Ureter (tissue), 1 donor: Measurements from ENCODE around the gene MDM2. TPM values are rescaled to one million over a fixed set of nuclear protein-coding genes. Genes with fewer than 3 reads are reported as not detected.
A peak's percentile ranks its signal among the peaks of the same experiment; 100 is the strongest.

Experiments
- DNase-seq: peaks from one replicate; pipeline ENCODE4 v3.0.0-alpha.2; 2020; ENCODE audit warnings: low spot score
- total RNA-seq: library from RNA; stranded (reverse); gene quantifications from one replicate; pipeline ENCODE4 v1.2.4, GENCODE V29; 2023
- donor health status: DM: yes; HTN: yes; CAD: no.

MDM2 gene
- total RNA-seq, 1 donor from 2014 or later = 140 TPM

DNA sequence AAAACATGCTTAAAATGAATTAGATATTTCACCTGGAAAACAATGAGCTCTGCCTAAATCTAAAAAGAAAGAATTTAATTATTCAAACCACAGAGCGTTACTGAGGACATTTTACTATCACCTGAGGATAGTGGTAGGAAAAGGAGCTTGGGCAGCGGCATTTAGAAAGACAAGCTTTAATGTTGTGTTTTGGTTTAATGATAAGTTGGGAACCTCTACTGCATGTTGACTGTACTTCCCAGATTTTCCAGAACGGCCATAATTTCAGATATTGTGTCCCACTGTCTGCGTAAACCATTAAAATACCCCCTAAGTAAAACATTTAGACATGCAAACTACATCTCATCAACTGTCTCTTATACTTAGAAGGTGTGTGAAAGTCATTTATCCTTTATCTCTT is 69.6 kb downstream of the MDM2 start:
- DNase-seq = no peak

DNA sequence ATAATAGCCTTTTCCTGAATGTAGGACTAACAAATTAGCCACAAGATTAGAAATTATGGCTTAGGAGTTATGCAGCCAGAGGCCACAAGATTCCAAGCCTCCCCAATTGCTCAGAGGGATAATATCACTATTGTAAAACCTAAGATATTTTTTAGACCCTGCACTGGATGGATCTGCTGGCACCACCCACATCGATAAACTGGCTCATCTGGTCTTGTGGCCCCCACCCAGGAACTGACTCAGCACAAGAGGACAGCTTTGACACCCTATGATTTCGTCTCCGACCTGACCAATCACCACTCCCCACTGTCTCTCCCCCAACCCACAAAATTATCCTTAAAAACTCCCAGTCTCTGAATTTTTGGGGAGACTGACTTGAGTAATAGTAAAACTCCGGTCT is 70.3 kb downstream of the MDM2 start:
- DNase-seq = no peak

DNA sequence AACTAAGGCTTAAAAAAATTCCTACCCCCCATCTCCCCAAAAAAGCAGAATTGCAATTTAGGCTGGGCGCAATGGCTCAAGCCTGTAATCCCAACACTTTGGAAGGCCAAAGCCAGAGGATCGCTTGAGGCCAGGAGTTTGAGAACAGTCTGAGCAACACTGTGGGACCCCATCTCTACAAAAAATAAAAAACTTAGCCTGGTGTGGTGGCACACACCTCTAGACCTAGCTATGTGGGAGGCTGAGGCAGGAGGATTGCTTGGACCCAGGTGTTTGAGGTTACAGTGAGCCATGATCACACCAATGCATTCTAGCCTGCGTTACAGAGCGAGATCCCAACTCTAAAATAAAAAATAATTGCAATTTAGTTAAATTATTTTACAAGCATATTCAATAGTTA is 70.9 kb downstream of the MDM2 start:
- no peak for DNase-seq

DNA sequence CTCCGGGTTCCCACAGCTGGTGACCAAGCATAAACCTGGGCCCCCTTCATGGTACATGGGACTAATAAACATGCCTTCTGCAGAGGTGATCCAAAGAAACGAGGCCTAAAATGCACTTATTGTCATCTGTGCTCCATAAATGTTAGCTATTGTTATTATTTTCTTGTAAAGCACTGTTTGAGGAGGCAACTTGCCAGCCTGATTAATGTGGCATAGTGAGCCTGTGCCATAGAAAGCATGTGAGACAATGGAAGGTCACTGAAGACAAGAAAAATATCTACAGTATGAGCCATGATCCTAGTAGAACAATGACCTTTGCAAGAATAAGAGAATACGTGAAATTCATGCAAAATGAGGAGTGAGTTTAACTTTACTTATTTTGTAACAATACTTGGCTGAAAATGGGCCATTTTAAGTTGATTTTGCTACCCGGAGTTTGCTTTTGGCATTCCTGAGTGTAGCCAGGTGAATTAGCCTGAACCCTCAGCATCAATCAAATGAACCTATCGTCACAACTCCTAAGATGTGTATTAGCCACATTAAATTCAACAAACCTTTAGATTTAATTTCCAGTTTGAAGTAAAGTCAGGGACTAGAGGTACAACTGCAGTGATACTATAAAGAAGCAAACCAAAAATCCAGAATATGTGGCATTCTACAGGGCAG is 72.8 kb downstream of the MDM2 start:
- no peak for DNase-seq

DNA sequence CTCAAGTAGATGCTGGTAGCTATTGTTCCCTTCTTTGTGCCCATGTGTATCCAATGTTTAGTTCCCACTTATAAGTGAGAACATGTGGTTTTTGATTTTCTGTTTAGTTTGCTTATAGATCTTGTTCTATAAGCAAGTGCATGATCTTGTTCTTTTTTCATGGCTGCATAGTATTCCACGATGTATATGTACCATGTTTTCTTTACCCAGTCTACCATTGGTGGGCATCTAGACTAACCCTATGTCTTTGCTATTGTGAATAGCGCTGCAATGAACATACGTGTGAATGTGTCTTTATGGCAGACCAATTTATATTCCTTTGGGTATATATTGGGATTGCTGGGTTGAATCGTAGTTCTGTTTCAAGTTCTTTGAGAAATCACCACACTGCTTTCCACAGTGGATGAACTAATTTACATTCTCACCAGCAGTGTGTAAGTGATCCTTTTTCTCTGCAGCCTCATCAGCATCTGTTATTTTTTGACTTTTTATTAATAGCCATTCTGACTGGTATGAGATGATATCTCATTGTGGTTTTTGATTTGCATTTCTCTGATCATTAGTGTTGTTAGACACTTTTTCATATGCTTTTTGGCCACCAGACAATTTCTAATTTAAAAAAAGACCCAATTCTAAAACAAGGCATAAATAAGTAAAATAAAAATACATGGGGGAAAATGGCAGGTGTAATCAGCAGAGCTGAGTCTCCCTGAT is 74.4 kb downstream of the MDM2 start:
- no peak for DNase-seq

DNA sequence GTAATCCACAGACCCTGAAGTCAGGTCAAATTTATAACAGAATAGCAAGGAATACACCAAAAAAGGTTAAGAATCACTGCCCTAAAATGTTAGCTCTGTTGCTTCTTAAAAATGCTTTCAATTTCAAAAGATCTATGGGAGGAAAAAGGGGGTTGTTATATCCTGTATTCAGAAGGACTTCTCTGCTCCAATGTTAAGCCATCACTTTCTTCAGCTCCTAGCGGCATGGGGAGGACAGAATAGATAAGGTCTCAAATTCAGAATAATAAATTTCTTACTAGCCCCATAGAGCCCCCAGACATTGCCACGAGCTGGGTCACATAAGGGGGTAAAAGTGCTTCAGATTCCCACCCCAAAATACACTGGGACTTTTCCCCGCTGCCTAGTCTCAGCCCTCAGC is 75.2 kb downstream of the MDM2 start:
- no peak for DNase-seq

DNA sequence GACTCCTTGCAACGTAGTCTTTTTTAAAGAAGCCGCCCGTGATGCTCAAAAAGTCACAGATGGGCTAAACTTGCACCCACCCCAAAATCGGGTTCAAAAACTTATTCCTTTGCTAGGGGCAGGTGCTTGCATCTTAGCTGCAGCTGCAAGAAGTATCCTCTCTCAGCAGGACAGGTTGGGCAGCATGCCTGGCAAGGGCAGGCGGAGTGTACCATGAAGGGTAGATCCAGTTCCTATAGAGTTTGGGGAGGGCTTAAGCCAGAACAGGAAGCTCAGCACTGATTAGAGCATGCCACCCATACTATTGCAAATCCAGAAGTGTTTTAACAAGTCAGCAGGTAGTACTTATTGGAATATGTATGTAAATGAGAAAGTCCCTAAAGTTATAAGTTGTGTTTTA is 76.3 kb downstream of the MDM2 start:
- DNase-seq = no peak

DNA sequence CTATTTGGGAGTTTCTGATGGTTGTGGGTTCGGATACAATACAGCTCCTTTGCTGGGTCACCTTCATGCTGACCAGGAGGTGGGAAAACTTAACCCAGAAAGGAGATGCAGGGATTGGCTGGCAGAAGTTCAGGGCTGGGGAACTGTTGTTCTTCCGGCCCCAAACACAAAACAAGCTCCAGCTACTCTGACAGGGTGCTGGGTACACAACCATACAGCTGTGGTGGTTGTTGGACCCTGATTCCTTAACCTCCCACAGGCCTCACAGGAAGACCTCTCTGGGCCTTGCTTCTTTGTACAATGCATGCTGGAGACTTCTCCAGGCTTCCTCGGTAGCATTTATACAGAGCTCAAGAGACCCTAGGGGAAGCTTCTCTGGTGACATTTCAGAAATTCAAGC is 77.4 kb downstream of the MDM2 start:
- no peak for DNase-seq

DNA sequence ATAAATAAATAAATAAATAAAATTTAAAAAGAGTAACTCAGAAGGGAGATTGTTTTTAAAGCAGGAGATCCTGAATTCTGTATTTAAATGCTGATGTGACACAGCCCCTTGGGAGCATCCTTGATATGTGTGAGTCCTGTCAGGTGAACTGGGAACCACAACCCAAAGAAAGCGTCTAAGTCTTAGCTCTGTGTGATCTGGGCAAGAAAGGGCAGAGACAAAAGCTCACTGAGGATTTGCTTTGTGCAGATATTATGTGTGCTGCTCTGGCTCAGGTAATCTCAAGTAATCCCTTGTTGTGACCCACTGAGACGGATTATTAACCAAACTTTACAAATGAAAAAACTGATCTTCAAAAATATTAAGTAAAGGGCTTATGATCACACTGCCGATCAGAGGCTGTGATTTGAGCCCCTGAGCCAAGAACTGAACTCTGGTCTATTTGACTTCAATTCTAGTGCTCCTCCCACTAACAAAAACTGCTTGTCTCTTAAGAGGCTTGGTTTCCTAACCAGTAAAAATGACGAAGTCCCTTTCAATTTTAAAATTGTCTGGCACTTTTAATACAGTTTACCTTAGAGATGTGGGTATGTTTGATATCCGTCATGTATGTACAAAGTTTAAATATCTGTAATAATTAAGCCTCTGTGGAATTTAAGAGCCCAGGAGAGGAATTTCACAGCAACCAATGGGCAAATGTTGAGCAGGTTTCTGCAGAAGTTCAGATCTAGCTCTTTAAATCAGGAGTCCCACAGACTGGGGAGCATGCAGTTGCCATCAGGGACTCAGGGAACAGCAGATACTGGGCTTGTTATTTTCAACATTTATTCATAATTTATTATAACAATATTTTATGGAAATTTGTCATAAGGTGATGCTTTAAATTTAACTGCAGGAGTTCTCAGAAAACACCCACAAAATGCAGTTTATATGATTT is 78.9 kb downstream of the MDM2 start:
- no peak for DNase-seq

DNA sequence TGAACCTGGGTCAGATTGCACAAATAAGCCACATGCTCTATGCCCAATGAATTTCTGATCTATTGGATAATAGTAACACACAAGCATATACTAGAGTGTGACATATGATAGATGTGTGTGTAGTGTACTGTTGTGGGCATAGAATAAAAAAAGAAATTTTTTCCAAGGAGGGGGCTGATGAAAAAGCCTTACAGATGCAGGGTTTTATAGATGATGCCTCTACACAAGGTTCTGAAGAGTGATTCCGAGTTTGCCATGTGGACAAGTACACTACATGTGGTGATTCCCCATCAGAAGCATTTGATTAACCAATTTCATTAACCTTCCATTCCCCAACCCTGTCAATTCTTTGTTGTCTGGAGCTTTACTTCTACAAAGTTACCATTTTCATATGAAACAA is 79.7 kb downstream of the MDM2 start:
- no peak for DNase-seq

DNA sequence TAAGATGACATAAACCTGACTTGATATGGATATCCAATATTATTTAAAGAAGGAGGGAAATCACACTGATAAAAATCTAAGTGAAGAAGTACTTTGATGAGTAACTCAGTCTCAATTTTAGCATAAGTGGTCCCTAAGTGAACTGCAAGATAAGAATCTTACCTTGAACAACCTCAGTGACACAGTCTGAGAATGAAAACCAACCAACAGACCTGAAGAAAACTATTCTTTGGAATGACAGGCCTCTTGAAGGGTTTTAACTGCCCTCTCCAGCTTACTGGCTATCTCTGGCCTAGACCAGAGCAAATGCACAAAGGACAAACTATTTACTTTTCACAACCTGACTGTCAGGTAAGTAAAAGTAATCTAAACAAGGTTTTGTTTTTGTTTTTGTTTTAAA is 80.3 kb downstream of the MDM2 start:
- no peak for DNase-seq

DNA sequence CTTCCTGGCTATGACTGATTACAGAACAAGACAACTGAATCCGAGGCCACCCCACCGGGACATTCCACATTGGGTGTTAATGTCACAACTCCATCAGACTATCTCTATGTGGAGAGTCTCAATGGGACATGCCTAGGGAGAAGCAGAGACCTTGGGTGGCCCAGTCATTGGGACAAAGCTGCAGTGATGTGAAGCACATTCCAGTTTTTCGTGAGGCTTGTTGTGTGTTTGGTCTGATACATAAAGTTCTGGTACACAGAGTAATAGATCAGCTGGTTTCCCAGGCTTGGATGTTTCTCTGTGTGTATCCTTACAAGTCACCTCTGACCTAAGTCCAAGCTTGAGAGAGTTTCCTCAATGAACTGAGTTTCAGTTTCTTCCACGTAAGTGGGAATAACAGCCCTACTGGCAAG is 82.7 kb downstream of the MDM2 start:
- DNase-seq = no peak

DNA sequence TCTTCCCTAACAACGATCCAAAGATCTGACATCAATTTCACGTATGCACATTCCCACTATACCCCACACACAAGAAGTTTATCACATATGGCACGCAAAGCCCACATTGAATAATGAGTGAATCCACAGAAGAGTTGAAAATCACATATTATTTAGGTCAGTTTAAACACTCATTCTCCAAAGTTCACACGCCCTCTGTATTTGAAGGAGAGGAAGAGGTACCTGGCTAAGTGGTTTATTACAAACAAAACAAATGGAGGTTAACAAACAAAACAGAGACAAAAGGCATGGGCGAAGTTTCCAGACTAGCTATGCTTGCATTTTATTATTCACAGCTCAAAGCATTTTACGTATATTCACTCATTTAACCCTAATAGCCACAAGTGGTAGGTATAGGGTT is 83.2 kb downstream of the MDM2 start:
- DNase-seq = no peak

DNA sequence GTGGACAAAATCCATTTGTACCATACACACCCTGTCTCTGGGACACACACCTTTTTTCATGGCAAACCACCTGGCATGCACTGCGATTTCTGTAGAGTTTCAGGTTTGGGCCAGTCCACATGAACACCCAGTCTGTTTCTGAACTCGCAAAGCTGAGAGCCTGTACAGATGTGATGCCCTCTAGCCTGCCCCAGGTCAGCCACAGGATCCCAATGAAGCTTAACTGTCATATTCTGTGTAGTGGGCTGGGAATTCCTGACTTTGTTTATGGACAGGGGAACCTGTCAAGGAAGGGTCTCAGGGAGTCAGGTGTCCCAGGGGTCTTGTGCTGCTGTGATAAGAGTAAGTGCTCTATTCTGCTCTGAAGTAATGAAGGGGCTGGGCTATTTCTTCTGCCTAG is 85.2 kb downstream of the MDM2 start:
- no peak for DNase-seq

DNA sequence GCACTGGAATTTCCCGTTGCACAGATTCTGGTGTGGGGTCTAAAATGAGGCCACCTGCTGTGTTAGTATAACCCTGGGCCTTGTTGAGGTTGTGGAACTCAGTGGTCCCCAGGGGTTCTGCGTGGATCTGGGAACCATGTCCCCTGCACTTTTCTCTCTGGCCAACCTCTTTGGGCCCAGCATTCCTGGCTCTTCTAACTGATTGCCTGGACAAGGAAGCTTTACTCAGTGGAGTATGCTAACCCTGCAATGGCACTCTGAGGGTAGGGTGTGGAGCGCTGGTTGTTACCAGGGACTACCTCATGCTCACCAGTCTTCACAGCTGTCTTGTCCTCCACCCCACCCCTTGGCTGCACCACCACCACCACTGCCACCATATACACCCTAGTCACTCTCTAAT is 85.8 kb downstream of the MDM2 start:
- DNase-seq = no peak

DNA sequence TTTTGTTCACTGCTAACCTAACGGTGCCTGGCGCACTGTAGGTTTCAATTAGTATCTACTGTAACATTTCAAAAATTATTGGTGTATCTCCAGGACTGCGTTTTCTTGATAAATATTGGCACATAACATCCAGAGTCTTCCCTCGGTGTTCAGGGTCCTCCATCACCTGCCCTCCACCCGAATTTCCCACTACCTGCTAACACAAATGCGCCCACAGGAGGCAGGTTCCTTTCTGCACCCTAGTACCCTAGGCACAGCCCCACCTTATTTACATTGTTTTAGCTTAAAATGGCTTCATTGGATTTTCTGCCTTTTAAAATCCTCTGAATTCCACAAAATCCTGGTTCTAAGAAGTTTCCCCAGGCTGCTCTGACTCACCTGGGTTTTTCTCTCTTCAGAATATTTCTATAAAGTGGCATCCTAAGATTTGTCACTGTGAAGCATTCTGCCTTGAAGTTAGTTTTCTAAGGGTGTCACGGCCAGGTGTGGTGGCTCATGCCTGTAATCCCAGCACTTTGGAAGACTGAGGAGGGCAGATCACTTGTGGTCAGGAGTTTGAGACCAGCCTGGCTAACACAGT is 86.4 kb downstream of the MDM2 start:
- DNase-seq = no peak

DNA sequence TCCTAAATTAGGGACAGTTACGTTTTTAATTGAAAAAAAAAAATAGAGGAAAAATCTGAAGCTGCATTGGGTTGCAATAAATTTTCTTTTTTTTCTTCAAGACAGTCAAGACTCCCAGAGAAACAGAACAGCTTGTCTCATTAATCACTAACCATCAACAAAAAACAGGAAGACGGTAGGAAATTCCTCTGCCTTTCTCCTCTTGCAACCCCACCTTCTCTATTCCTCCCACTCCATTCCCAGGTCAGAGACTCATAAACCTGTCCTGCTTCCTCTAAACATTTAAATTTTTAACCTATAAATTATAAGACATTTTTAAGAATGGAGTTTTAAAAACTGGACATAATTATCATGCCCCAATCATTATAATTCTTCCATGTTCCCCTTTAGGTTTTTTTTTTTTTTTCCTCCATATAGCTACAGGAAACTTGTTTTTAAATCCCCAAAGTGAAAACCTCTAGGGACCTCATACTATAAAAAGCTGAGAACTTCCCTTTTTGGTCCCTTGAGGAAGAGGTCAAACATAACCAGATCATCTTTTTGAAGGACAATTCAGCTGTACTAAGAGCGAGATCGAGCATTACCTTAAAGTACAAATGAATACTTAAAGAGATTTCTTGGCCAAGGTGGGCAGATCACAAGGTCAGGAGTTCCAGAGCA is 89.0 kb downstream of the MDM2 start:
- DNase-seq = no peak

DNA sequence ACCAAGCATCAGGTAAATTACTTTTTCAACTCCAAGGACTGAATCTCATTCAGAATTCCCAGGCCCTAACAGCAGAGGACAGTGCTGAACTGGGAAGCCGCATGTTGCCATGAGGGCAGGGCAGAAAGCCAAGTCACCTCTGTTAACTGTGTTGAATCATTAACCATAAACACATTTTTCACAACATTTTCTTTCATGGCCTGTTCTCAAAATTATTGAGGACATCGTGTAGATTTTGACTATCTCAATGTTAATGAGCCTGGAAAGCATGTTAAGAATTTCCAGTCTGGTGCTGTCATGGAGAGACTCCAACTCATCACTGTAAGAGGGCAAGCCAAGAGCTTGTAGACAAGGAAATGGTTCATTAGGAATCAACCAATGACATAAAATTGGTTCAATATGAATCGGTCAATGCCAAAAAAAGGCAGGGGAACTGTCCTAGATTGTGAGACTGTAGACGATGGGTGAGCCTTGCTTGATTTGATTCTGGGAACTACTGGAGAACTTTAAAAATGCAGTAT is 91.3 kb downstream of the MDM2 start:
- DNase-seq = peak; percentile 46

DNA sequence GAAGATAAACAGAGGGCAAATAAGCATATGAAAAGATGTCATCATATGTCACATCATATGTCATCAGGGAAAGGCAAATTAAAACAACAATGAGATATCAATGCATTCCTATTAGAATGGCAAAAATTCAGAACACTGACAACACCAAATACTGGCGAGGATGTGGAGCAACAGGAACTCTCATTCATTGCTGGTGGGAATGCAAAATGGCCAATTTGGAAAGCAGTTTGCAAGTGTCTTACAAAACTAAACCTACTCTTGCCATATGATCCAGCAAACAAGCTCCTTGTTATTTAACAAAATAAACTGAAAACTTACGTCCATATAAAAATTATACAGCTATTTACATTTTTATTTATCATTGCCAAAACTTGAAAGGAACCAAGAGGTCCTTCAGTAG is 92.3 kb downstream of the MDM2 start:
- DNase-seq = no peak
